ENCODE results near the gene RTCB.
"Not testable (repeated sequence)": the region's sequence is repeated elsewhere in the genome, so short reads cannot be mapped to it uniquely, and the experiment has no call there.

Gene RTCB

DNA sequence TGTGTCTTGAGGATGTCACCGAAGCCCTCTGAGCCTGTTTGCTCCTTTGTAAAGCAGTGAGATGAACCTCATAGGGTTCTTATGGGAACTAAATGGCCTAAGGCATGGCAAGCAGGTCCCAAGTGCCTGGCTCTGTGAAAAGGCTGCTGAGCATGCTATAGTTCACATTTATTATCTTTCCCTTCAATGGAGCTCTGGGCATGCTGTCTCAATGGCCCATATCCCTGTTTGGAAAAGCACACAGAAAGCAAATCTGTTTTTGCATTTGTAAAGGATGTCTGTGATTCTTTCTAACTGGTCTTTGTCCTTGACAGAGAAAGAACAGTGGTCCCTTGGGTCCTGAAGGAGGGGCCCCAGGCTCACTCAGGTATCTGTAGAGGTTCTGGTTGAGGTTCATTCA, 26.4 kb downstream of the RTCB start:
- no peak for FAIRE-seq

DNA sequence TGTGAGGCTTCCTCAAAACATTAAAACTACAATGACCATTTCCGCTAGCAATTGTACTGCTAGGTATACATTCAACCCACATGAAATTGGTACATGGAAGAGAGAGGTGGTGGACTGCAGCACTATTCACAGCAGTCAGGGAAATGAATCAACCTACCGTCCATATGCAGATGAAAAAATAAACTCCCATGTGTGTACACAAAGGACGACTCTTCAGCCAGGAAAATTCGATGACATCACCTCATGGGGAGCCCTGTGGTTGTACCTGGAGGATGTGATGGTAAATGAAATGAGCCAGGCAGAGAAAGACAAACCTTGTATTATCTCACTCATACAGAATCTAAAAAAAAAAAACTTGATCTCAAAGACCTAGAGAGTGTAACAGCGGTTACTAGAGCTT, 31.1 kb downstream of the RTCB start:
- FAIRE-seq: no peak

- no peak for FAIRE-seq
Measured at GRCh38 chr22:32378707-32379272, 33.3 kb downstream of the RTCB start.

- FAIRE-seq: no peak
Measured at GRCh38 chr22:32376681-32377080, 35.4 kb downstream of the RTCB start.

- no peak for FAIRE-seq
Measured at GRCh38 chr22:32375678-32376450, 36.2 kb downstream of the RTCB start.

DNA sequence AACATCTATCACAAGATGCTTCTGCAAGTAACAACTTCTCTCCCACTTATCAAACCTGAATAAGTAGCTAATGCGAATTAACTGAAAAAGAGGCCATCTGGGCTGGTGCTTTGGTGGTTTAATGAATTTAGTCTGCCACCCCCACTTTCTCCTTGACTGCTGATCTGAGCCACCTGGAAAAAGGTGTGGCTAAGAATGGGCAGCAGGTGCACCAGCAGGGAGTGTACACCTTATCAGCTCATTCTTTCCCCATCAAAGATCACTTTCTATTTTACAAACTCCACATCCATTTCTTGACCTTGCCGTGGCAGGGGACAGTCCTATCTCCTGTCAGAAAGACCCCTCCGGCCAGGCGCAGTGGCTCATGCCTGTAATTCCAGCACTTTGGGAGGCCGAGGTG, 47.8 kb downstream of the RTCB start:
- no peak for FAIRE-seq

- peak; percentile 33 for FAIRE-seq
Measured at GRCh38 chr22:32361257-32361656, 50.8 kb downstream of the RTCB start.

DNA sequence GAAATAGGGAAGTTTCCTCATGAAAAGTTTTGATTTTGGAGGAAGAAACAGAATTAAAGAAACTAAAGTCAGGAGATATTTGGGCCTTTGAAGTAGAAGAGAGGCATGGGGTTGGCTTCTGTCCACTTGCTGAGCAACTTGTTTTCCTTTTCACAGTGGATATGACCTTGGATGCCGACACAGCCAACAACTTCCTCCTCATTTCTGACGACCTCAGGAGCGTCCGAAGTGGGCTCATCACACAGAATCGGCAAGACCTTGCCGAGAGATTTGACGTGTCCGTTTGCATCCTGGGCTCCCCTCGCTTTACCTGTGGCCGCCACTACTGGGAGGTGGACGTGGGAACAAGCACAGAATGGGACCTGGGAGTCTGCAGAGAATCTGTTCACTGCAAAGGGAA, 52.0 kb downstream of the RTCB start:
- FAIRE-seq: not testable (repeated sequence)

- not testable (repeated sequence) for FAIRE-seq
Measured at GRCh38 chr22:32357567-32357966, 54.5 kb downstream of the RTCB start, which contains the start of gene RFPL3. RFPL3 (plus strand) TSS chr22:32357867; CDS start chr22:32358072, 205 bp downstream.

GRCh38 chr22:32355760-32356159, 56.3 kb downstream of the RTCB start:
- no peak for FAIRE-seq

GRCh38 chr22:32354360-32355351, 57.4 kb downstream of the RTCB start:
- no peak for FAIRE-seq

DNA sequence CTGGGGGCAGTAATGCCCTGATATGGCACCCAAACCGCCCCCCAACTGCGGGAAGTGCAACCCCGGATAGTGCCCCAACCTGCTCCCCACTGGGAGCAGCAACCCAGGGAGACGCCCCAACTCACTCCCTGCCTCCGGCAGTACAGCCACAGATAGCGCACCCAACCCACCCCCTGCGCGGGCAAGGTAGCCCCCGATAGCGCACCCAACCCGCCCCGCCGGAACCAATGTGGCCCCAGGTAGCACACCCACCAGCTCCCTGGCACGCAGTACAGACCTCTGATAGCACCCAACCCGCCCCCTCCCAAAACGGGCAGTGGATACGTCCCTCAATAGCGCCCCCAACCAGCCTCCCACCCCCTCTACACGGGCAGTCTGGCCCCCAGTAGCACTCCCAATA, 58.2 kb downstream of the RTCB start:
- FAIRE-seq: no peak

DNA sequence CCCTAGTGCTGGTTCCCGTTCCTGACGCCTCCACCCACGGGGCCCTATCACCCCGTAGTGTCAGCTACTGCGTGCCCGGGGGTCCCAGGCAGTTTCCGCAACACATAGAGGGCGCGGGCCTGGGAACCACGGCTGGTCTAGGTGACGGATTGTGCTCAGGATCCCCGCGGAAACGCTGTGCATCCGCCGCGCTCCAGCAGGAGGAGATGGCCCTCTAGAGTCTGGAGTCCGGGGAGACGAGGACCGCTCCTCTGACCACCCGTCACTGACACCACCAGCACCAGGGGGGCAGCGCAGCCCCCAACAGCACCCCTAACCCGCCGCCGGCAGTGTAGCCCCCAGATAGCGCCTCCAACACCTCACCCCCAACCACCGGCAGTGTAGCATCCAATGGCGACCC, 58.8 kb downstream of the RTCB start:
- no peak for FAIRE-seq

DNA sequence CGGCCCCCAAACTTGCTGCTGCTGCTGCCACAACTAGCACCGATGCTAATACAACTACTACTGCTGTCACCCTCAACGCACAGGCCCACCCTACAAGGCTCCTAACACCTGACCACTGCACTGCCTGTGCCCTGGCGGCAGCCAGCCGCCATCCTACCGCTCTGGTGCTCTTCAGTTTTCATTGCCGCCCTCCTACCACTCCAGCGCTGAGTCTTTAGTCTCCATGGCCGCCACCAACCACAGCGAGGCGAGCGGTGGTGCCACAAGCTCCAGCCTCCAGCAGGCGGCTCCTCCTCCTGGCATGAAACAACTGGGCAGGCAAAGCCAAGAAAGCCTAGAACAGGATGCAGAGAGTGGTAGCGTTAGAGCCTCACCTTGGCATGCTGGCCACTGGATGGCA, 59.4 kb downstream of the RTCB start:
- FAIRE-seq: no peak

- FAIRE-seq: not testable (repeated sequence)
Measured at GRCh38 chr22:32351875-32352274, 60.2 kb downstream of the RTCB start.

- FAIRE-seq: no peak
Measured at GRCh38 chr22:32348031-32348611, 63.9 kb downstream of the RTCB start.

DNA sequence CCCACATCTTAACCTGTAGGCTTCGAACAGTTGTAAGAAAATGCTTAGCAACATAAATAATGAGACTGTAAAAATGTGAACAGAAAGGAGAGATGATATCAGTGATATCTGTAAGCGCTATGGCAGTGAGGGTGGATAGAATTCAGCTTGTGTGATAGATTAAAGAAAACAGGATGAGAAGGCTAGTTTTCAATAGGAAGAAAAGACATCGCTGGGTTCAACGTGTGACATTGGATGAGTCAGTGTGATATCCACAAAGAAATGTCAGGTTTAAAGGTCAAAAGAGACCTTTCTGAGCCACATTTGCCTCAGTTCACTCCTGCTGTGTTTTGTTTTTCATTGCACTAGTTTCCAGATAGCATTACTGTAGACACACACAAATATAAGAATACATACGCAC, 68.1 kb downstream of the RTCB start:
- FAIRE-seq: no peak

DNA sequence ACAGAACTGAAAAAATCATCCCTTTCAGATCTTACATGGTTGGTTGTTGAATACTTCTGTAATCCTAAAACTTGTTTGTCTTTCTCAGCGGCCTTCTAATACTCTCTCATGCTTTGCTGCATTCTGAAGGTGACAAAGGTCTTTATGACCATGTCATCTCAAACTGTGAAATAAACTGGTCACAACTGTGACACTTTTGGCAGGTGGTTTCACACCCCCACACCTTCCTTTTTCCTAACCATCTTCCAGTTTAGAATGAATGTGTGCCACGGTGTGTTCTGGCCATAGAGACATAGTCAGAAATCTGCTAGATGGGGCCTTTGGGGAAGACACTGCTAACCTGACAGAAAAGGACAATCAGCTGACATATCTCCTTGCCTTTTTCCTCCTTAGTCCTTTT, 69.1 kb downstream of the RTCB start:
- FAIRE-seq: no peak

DNA sequence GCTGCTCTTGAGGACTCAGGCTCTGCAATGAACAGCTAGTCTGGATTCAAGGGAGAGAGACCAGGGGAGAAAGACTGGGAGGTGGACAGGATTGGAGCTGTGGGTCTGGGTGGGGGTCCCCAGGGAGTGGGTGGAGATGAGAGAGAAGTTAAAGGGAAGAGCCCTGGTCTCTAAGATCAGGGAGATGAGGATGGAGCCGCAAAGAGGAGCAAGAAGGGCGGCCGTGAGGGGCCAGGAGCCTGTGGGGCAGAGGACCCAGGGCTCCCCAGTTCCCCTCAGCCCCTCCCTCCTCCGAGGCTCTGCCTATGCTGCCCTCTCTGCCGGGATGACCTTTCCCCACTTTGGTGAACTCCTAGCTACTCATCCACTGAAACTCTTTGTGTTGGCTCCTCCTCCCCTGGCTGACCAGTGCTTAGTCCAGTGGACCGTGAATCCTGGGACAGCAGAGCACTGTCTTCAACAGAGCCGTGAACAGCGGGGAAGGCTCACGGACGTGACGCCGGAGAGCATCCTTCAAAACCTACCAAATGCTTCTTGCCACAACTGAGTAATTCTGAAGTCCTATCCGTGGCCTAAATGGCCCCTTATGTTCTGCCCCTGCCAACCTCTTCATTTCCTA, 70.8 kb downstream of the RTCB start:
- no peak for FAIRE-seq

DNA sequence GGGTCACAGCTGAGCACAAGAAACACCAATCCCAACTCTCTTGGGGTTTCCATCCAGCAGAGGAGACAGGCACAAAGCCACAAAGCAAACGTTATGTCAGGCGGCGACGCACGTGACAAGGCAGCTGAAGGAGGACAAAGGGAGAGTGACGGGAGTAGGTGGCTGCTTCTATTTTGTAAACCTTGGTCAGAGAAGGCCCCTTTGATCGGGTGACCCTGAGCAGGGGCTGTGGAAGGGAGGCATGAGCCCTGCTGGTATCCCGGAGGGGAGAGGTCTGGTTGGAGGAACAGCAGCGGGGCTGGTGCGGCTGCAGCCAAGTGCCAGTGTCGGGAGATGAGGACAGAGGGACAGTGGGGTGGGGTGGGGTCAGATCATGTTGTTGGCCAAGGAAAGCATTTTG, 71.6 kb downstream of the RTCB start:
- FAIRE-seq: no peak

DNA sequence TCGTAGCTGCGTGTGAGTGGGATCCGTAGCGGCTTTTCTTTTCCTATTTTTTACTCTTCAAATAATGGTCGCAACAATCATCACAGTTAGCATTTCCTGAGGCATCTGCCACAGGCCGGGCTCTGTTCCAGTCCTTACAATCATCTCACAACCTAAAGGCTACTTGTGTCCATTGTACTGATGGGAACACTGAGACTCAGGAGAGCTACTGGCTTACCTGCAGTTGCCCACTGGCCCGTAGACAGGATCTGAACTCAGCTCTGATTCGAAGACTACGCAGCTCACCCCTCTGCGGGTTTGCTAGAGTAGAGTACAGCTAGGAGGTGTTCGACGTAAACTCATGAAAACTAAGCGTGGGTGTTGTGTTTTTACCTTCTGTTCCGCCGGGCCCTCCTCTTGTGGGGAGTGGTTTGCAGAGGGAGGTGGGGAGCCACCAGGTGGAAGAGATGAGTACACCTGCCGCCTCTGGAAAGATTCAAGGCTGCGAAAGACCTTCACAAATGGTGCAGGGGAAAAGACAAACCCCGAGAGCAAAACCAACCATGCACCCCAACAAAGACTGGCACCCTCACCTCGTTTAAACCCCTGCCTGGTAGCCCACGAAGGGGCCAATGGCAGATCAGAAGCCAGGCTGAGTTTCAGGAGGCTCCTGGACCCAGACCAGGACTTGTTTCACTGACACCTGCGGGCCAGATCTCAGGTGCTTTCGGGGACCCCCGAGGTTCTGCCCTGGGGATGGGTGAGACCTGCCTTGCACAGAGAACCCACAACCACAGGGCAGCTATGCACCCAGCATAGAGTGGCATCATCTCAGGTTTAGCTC, 72.6 kb downstream of the RTCB start:
- FAIRE-seq: no peak

- FAIRE-seq: no peak
Measured at GRCh38 chr22:32338757-32339156, 73.3 kb downstream of the RTCB start.

Measured in endometrium (tissue), 2 donors.